Right ventricle myocardium inferior (tissue), 1 donor: ENCODE results near the gene DPM2. TPM values are rescaled to one million over a fixed set of nuclear protein-coding genes. Genes with fewer than 3 reads are reported as not detected.

Experiments used
- ATAC-seq: fragments of 200-7000 bp; cut with Tn5 transposase; one replicate; pipeline ENCODE4 v1.9.1; 2020; ENCODE audit warnings: mild to moderate bottlenecking, moderate library complexity
- DNase-seq: peaks from one replicate; pipeline ENCODE4 v3.0.0; 2021; ENCODE audit errors: missing footprints
- intact Hi-C: fragments of 100-400 bp; cut with DNase I; formaldehyde crosslinking; loops from one replicate; pipeline ENCODE4 v1.11.0; 2022
- total RNA-seq: library from RNA; stranded (reverse); fragmentation: NEBNext Ultra II Directional; extraction: Animal tissue kit (Norgen Biotek cat#: 25700); gene quantifications from one replicate; pipeline ENCODE4 v1.2.1, GENCODE V29; 2021
- donor health status: DM: no; HTN: yes; CAD: no; lungs with severe emphysema.

The DPM2 gene
- total RNA-seq, 1 donor from 2014 or later = 11.9 TPM

DNA sequence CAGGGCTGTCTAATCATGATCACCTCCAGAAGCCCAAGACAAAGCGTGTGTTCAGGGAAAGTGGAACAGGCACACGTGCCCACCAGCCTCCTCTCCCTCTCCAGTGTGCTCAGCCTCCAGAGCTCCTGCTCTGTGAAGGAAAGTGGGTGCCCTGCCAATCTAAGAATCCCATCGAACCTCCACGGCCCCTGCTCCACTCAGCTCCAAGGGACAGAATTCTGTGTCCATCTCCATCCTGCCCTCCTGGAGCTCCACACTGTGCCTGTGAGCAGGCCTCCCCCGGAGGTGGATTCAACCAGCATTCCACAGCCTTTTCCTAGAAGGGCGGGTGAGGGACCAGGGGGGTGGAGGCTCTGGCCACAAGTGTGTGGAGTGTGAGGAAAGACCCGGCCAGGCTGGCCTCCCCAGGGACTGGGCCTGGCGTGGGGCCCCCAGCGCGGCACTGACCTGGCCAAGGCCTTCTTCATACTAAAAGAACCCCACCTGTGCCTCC, 37.2 kb upstream of the DPM2 start:
- intact Hi-C loops = no loop called here
- DNase-seq (no peak), ATAC-seq (no peak)

DNA sequence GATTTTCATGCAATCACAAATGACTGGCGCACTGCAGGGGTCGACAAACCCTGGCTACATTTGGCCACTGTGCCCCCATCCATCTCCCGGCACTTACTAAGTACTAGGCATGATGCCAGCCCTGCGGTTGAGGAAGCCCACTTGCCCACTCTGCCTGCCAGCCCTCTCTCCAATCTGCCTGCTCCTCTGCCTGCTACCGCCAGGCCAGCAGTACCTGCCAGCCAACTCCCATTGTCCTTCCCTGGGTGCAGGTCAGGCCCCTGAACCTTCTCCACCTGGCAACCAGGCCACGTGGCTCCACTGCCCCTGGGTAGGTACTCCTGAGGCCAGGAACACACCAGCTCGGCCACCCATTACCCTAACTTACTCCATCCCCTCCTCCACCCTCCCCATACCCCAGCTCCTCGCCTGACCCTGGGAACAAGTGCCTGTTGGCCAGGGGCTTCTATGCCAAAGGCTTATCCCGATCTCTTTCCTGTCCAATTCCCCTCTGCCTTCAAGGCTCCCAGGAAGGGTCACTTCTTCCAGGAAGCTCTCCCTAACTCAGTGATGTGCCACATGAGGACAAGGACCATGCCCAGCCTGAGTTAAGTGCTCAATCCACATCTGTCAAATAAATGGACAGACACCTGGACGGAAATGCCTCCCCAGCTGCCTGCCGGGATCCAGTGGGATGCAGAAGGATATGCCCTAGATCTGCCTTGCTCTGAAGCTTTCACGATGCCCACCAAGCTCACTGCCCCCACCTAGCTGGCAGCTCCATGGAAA, 36.5 kb upstream of the DPM2 start:
- intact Hi-C loops = no loop called here
- DNase-seq (no peak), ATAC-seq (no peak)

DNA sequence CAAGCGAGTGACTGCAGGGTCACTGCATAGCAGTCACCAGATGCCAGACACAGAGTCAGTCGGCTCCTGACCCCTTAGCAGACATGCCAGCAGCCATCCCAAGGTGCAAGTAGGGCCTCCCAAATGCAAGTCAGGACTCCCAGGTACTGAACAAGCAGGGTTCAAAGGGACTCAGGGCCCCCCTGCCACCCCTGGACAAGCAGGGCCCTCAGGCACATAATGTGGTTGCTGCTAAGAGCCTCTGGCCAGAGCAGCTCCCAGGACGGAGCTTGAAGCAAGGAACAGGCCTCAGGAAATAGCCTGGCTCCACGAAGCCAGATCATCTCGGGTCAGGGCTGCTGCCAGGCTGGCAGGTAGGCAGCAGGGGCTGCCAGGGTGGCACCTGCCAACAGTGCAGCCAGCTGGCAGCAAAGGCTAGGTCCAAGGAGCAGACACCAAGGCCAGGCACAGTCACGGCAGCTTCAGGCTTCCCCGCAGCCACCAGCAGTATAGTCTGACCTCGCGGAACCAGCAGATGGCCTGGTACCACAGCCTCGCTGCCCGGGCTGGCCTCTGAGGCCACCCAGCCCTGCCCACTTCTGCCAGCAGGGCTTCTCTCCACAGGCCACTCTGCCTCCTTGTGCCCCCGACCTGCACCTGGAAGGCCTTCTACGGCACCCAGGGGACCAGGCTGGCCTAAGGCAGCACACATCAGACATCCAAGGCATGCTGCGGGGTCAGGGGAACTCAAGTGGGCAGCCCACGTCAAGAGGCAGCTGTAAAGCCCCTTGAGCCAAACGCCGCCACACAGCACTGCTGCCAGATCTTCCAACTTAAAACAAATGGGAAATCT, 35.7 kb upstream of the DPM2 start:
- intact Hi-C loops = no loop called here
- ATAC-seq = peak; percentile 10
- DNase-seq = no peak

- ATAC-seq = peak; percentile 58
- intact Hi-C loops = no loop called here
- DNase-seq = peak; percentile 78
Observed at GRCh38 chr9:127972236-127972871, 34.7 kb upstream of the DPM2 start.

GRCh38 chr9:127971357-127972235, 33.9 kb upstream of the DPM2 start:
- no peak for DNase-seq
- no peak for ATAC-seq
- intact Hi-C loops = no loop called here

- DNase-seq (no peak), ATAC-seq (no peak)
- intact Hi-C loops = no loop called here
Observed at GRCh38 chr9:127970401-127971313, 33.0 kb upstream of the DPM2 start.

GRCh38 chr9:127968700-127969383, 31.2 kb upstream of the DPM2 start:
- intact Hi-C loops = no loop called here
- ATAC-seq (peak; percentile 35), DNase-seq (peak; percentile 85)

- ATAC-seq (no peak), DNase-seq (no peak)
- intact Hi-C loops = no loop called here
Observed at GRCh38 chr9:127968042-127968441, 30.4 kb upstream of the DPM2 start.

DNA sequence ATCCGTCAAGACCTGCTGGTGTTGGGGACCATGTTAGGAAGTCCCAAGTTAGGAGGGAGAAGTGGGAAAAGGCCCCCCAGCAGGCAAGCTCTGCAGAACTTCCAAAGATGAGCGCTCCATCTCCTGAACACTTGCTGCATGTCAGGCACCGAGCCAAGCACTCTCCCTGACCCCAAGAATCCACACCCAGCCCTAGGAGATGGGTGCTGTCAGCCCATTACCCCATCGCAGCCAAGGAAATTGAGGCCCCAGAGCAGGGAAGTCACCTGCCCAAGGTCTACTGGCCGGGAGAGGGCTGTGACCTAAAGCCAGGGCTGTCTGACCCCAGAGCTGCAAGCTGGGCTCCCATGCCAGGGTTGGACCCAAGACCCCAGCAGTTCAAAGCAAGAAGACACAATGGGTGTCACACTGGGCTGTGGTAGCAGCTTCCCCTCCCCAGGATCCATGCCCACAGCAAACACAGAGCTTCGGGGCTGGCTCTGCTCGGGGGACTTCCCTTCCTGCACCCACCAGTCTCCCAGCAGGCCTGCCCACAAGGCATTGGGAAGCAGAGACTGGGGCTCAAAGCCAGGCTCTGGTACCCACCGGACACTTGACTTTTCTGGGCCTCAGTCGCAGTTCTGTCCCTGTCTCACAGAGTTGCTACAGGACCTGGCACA, 29.6 kb upstream of the DPM2 start:
- ATAC-seq = no peak
- DNase-seq = no peak
- intact Hi-C loops = no loop called here

GRCh38 chr9:127966416-127967150, 28.9 kb upstream of the DPM2 start:
- no peak for ATAC-seq
- DNase-seq = no peak
- intact Hi-C loops = no loop called here

- no peak for DNase-seq
- intact Hi-C loops = no loop called here
- ATAC-seq = no peak
Observed at GRCh38 chr9:127965953-127966352, 28.3 kb upstream of the DPM2 start.

DNA sequence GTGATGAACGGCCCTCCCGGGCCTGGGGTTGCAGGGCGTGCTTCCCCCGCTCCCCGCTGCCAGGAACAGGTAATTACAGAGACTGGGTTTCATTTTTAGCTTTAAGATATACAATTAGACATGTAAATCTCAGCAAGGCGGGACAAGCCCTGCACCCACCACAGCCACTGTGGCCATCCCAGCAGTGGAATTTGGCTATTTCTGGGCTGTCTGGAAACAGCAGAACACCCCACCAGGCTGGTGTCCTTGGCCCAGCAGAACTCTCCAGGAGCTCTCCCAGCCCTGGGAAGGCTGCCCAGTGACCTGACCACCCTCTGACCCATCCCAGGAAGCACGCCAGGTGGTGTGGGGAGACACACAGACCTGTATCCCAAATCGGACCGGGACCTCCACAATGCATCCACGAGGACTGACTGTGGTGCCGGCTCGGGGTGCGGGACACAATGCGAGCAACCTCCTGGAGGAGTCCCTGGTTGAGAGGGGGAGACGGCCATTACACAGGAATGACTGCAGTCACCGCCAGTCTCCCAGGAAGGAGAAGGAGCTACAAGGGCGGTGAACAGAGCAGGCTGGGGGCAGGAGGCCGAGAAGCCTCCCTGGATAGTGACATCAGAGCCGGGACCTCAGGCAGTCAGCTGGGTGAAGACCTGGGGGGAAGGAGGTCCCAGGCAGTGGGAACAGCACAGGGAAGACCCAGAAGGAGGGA, 25.9 kb upstream of the DPM2 start:
- ATAC-seq (no peak), DNase-seq (peak; percentile 70)
- intact Hi-C loops = loop anchor here (5.0 kb wide), 1 partner anchor 89 kb away; no protein-coding TSS in a partner anchor

GRCh38 chr9:127963041-127963358, 25.3 kb upstream of the DPM2 start:
- ATAC-seq (no peak), DNase-seq (no peak)
- intact Hi-C loops = loop anchor here (5.0 kb wide), 1 partner anchor 89 kb away; no protein-coding TSS in a partner anchor

GRCh38 chr9:127962278-127962677, 24.6 kb upstream of the DPM2 start:
- DNase-seq (peak; percentile 11), ATAC-seq (no peak)
- intact Hi-C loops = loop anchor here (5.0 kb wide), 1 partner anchor 90 kb away; no protein-coding TSS in a partner anchor

- DNase-seq = peak; percentile 23
- intact Hi-C loops = loop anchor here (5.0 kb wide), 1 partner anchor 91 kb away; no protein-coding TSS in a partner anchor
- ATAC-seq = no peak
Observed at GRCh38 chr9:127961613-127962155, 24.0 kb upstream of the DPM2 start.
